Aorta (tissue), 5 donors: ENCODE measurements around the gene COL26A1. TPM values are rescaled to one million over a fixed set of nuclear protein-coding genes. Genes with fewer than 3 reads are reported as not detected.

Experiments used
- ATAC-seq: fragments of 200-7000 bp; cut with Tn5 transposase; one replicate; pipeline ENCODE4 v1.9.1; 2022; ENCODE audit warnings: moderate library complexity; ENCODE audit not compliant: low FRiP score
- DNase-seq, 2 donors: peaks; one replicate each; pipeline ENCODE4 v3.0.0-alpha.2; 2020
- H3K27ac ChIP-seq, 2 donors: one replicate each; pipeline ENCODE4 v1.5.1; 2013; ENCODE audit warnings: low read length in 2 of 2, mild to moderate bottlenecking in 2 of 2, moderate library complexity in 2 of 2, control low read depth in 1 of 2, inconsistent platforms in 1 of 2, low read depth in 1 of 2
- H3K27me3 ChIP-seq, 2 donors: one replicate each; pipeline ENCODE4 v1.6.1; 2013; ENCODE audit warnings: control low read depth in 1 of 2, low read length in 1 of 2, mild to moderate bottlenecking in 1 of 2, moderate library complexity in 1 of 2; ENCODE audit not compliant: insufficient read depth in 2 of 2, control insufficient read depth in 1 of 2
- H3K36me3 ChIP-seq, 2 donors: one replicate each; pipeline ENCODE4 v1.6.1; 2013; ENCODE audit warnings: control low read depth in 1 of 2, low read length in 1 of 2, mild to moderate bottlenecking in 1 of 2; ENCODE audit not compliant: insufficient read depth in 2 of 2, control insufficient read depth in 1 of 2
- H3K4me1 ChIP-seq, 2 donors: one replicate each; pipeline ENCODE4 v1.6.1; 2013; ENCODE audit warnings: low read length in 2 of 2, control low read depth in 1 of 2, mild to moderate bottlenecking in 1 of 2, moderate library complexity in 1 of 2; ENCODE audit not compliant: insufficient read depth in 2 of 2, control insufficient read depth in 1 of 2
- H3K4me3 ChIP-seq, 2 donors: one replicate each; pipeline ENCODE4 v1.5.1; 2013; ENCODE audit warnings: low read length in 2 of 2, control low read depth in 1 of 2, mild to moderate bottlenecking in 1 of 2
- H3K9me3 ChIP-seq: one replicate; pipeline ENCODE4 v1.6.1; 2013; ENCODE audit warnings: mild to moderate bottlenecking, low read length; ENCODE audit not compliant: control insufficient read depth
- WGBS, 2 donors: extraction: QIAGEN DNeasy Blood & Tissue Kit; methylation state at CpG; one replicate each; pipeline ENCODE4 v1.1.7; 2013; 5-methylcytosine and 5-hydroxymethylcytosine counted together
- intact Hi-C, 2 donors: fragments of 100-400 bp; cut with DNase I; formaldehyde crosslinking; loops; one replicate each; pipeline versions ENCODE4 v1.14.2 to v1.15.0; 2022
- polyA plus RNA-seq, 2 donors: library from polyadenylated mRNA; stranded (reverse); fragments of 200-250 nt; gene quantifications; one replicate each; pipeline ENCODE4 v1.2.3, GENCODE V29; 2013
- total RNA-seq, 2 donors: library from RNA; stranded (reverse); fragmentation: NEBNext Ultra II Directional; extraction: Animal tissue kit (Norgen Biotek cat#: 25700); gene quantifications; one replicate each; pipeline ENCODE4 v1.2.1, GENCODE V29; 2021
- donor health status: healthy with polysubstance abuse.
- donor health status: Bipolar disorder and iron deficiency.
- donor health status: DM: no; HTN: no; CAD: no.
- donor health status: DM: no; HTN: no; CAD: no.
- donor health status: DM: yes; HTN: yes; CAD: no.

Gene COL26A1
- total and polyA plus RNA-seq, 4 donors = not detected

DNA sequence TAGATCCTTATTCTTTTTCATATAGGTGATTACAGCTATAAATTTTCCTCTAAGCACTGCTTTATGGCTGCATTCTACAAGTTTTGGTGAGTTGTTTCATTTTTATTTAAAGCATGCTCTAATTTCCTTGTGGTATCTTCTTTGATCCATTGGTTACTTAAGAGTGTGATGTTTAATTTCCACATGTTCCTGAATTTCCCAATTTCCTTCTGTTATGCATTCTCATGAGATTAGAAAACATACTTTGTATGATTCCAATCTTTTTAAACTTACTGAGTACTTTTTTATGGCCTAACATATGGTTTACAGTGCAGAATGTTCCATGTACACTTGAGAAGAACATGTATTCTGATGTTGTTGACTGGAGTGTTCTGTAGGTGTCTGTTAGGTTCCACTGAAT, 213.0 kb downstream of the COL26A1 start:
- DNase-seq (no peak), ATAC-seq (no peak)
- no peaks in the 10 kb centered on the region for H3K4me1 ChIP-seq
- no peak overlapping the region for H3K27ac ChIP-seq
- no peaks in the 10 kb centered on the region for H3K27me3 ChIP-seq
- H3K36me3 ChIP-seq = no peaks in the 10 kb centered on the region
- intact Hi-C loops = no loop called here
- H3K4me3 ChIP-seq = no peak overlapping the region
- H3K9me3 ChIP-seq = peaks cover 5% of the 10 kb centered on the region

DNA sequence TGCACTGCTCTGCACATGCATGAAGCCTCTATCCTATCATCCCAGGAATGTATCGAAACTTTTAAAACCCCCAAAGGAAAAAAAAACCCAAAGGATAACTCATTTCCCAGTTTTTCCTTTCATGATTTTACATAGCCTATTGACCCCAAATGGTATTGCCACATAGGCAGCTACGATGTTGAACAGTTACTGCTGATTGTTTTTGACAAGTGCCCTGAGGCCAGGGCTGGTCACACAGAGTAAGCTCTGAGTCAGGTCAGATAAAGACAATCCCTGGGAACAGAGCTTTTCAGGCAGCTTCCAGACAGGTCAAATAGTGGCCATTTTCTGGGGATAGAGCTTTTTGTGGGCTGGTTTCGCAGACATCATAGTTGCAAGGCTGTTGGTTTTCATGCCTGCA, 214.3 kb downstream of the COL26A1 start:
- WGBS, 2 donors = 92 to 97% methylated on average over 3 of the region's 3 CpGs
- no peak overlapping the region for H3K4me3 ChIP-seq
- no peaks in the 10 kb centered on the region for H3K36me3 ChIP-seq
- ATAC-seq (no peak), DNase-seq (no peak)
- peaks cover 3% of the 10 kb centered on the region for H3K9me3 ChIP-seq
- H3K27me3 ChIP-seq = no peaks in the 10 kb centered on the region
- intact Hi-C loops = no loop called here
- no peak overlapping the region for H3K27ac ChIP-seq
- H3K4me1 ChIP-seq = no peaks in the 10 kb centered on the region

DNA sequence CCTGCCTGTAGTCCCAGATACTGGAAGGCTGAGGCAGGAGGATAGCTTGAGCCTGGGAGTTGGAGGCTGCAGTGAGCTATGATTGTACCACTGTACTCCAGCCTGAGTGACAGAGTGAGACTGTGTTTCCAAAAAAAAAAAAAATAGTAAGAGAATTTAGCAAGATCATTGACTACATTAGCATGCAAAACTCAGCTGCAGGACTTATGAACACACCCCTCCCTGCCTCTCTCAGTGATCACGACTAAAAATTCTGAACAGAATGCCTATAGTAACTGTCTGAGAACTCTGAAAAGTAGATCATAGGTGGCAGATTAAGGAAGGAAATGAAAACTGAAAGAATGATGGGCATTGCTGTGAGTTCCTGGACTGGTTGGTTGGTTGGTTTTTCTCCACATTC, 215.9 kb downstream of the COL26A1 start:
- Histone ChIP-seq H3K4me1 (no peaks in the 10 kb centered on the region), H3K27me3 (no peaks in the 10 kb centered on the region), H3K9me3 (peaks cover 4% of the 10 kb centered on the region), H3K36me3 (no peaks in the 10 kb centered on the region), H3K4me3 (no peak overlapping the region), H3K27ac (no peak overlapping the region)
- WGBS, 2 donors = 54 to 69% methylated on average over 1 of the region's 1 CpG
- intact Hi-C loops = no loop called here
- ATAC-seq (no peak), DNase-seq (no peak)

DNA sequence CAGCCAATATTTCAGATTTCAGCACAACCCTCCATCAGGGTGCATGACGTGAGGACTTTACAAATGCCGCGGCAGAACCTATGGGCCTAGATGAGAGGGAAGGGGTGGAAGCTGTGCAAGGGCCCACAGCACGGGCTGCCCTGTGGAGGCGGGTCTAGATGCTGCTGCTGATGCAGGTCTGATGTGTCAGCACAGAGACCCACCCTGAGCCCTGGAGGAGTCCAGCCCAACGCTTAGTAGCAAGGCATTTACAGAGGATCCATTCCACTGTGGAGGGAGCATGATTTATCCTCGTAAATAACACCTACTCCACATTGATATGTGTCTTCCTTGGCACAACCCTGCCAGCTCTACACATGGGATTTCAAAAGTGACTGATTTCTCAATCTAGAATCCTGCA, 217.9 kb downstream of the COL26A1 start:
- Histone ChIP-seq H3K27me3 (no peaks in the 10 kb centered on the region), H3K9me3 (peaks cover 4% of the 10 kb centered on the region), H3K36me3 (no peaks in the 10 kb centered on the region), H3K4me3 (no peak overlapping the region), H3K27ac (no peak overlapping the region), H3K4me1 (no peaks in the 10 kb centered on the region)
- intact Hi-C loops = loop anchor here in 1 of 2 donors (10.0 kb wide), 1 partner anchor 674 kb away; no protein-coding TSS in a partner anchor
- no peak for ATAC-seq
- WGBS, 2 donors = 94 to 96% methylated on average over 7 of the region's 7 CpGs
- no peak for DNase-seq

DNA sequence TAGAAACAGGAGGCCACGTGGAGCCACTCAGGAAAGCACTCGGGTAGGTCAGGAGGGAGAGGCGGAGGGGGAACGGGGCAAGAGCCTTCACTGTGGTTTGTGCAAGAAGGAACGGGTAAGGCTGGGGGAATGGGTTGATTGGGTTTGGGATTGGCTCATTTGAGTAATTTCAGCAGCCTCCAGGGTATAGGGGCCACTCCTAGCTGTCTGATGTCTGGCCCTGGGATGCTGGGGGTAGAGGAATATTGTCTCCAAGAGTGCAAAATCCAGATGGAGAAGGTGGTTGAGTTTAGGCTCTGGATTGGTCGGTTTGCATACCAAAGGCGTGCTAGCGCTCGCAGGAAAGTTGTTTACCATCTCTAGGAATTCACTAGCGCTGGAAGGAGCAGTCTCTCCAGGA, 219.2 kb downstream of the COL26A1 start:
- H3K4me3 ChIP-seq = no peak overlapping the region
- WGBS, 2 donors = 69 to 78% methylated on average over 10 of the region's 10 CpGs
- intact Hi-C loops = loop anchor here in 1 of 2 donors (10.0 kb wide), 1 partner anchor 673 kb away; no protein-coding TSS in a partner anchor
- DNase-seq = no peak
- peaks cover 4% of the 10 kb centered on the region for H3K9me3 ChIP-seq
- H3K27me3 ChIP-seq = no peaks in the 10 kb centered on the region
- no peaks in the 10 kb centered on the region for H3K4me1 ChIP-seq
- ATAC-seq = no peak
- H3K36me3 ChIP-seq = no peaks in the 10 kb centered on the region
- no peak overlapping the region for H3K27ac ChIP-seq

DNA sequence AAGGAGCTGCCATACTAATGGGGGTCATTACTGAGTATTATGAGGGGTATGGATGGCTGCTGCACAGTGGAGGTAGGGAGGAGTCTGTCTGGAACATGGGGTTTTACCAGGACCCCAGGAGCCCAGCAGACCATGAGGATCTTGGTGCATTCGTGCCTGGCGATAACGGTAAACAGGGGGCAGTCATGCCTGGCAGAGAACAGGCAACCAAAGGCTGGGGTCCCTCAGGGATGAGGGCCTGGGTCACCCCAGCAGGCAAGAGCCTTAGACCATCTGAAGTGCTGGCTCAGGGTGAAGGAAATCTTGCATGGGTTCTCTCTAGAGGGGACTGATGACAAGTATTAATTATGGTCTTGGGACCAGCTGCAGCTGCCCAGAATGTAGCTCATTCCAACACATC, 220.3 kb downstream of the COL26A1 start:
- no peak overlapping the region for H3K4me3 ChIP-seq
- H3K27me3 ChIP-seq = no peaks in the 10 kb centered on the region
- H3K9me3 ChIP-seq = peaks cover 4% of the 10 kb centered on the region
- ATAC-seq (no peak), DNase-seq (no peak)
- no peaks in the 10 kb centered on the region for H3K36me3 ChIP-seq
- 85 to 92% methylated on average over 3 of the region's 3 CpGs for WGBS, 2 donors
- H3K27ac ChIP-seq = no peak overlapping the region
- intact Hi-C loops = loop anchor here in 1 of 2 donors (10.0 kb wide), 1 partner anchor 672 kb away; no protein-coding TSS in a partner anchor
- H3K4me1 ChIP-seq = no peaks in the 10 kb centered on the region

DNA sequence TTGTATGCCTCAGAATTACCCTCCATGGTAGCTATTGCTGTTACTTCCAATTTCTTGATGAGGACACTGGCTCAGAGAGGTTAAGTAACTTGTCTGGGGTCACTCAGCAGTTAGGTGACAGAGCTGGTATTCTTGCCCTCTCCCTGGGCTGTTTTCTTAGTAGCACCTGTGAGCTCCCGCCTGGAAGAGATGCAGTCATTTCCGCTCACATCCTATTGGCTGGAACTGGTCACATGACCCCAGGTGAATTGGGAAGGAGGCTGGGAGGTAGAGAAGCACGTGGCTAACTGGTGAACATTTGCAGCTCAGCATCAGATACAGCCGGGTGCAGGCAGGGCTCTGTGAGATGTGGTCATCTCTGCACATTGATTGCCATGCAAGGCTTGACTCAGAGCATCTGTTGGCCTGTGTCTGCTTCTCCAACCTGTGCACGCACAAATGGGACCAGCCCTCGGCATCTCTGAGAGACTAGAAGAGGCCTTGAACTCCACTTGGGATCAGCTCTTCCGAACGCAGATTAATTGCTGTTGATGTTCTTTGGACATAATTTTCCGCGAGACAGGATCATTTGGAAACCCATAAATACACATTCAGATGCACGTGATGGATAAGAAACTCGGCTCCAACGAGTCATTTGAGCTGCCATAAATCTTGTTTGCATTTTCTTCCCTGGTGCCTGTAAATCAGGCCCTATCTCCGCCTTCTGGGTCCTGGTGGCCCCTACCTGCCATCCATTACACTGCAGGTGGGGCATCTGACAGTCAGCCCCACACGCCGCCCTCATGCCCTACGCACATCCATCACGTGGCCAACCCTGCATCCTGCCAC, 223.6 kb downstream of the COL26A1 start:
- intact Hi-C loops = loop anchor here in 1 of 2 donors (10.0 kb wide), 1 partner anchor 669 kb away; no protein-coding TSS in a partner anchor
- 88 to 89% methylated on average over 18 of the region's 18 CpGs for WGBS, 2 donors
- no peak overlapping the region for H3K27ac ChIP-seq
- H3K4me1 ChIP-seq = no peaks in the 10 kb centered on the region
- ATAC-seq = no peak
- DNase-seq = no peak
- no peaks in the 10 kb centered on the region for H3K27me3 ChIP-seq
- peaks cover 4% of the 10 kb centered on the region for H3K9me3 ChIP-seq
- no peak overlapping the region for H3K4me3 ChIP-seq
- H3K36me3 ChIP-seq = no peaks in the 10 kb centered on the region

DNA sequence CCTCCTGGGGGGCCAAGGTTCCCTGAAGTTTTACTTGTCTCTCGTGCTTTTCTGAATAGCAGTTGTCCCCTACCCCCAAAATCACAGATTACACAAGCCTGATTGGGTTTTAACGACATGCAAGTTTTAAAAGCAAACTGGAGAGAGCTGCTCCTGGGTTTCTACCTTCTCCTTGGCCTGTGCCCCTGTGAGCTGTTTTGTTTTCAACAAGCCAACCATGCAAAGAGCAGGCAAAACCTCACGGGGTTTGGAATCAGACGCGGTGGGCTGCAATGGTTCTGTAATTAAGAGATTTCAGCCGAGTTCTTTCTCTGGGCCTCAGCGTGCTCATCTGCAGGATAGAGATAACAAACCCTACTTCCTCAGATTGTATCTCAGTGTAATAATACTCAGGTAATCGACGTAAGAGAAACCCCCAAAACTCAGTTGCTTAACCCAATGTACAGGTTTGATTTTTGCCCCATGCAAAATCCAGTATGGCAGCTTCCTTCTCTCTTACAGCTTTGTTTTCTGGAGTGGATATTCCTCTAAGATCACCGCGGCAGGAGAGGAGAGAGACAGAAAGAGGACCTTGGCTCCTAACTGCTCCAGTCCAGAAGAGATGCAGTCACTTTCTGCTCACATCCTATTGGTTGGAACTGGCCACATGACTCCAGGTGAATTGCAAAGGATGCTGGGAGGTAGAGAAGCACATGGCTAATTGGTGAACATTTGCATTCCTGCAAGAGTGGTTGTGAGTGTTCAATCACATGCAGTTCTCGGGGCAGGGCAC, 224.4 kb downstream of the COL26A1 start:
- ATAC-seq = no peak
- peaks cover 4% of the 10 kb centered on the region for H3K9me3 ChIP-seq
- no peak overlapping the region for H3K27ac ChIP-seq
- no peak for DNase-seq
- no peak overlapping the region for H3K4me3 ChIP-seq
- H3K4me1 ChIP-seq = no peaks in the 10 kb centered on the region
- 86 to 89% methylated on average over 12 of the region's 12 CpGs for WGBS, 2 donors
- H3K27me3 ChIP-seq = no peaks in the 10 kb centered on the region
- intact Hi-C loops = loop anchor here in 1 of 2 donors (10.0 kb wide), 1 partner anchor 668 kb away; no protein-coding TSS in a partner anchor
- no peaks in the 10 kb centered on the region for H3K36me3 ChIP-seq
